RWPE1 (cell line): ENCODE data around the gene CD46.

Experiments
- CTCF ChIA-PET: fragments of 350-600 bp; sonication (Branson Sonifier 250); formaldehyde crosslinking; extraction: SDS; loops from one replicate; lab custom pipeline; 2021; lab: Yijun Ruan, JAX
- POLR2A ChIA-PET: fragments of 400-600 bp; formaldehyde crosslinking; extraction: SDS; loops from one replicate; lab custom pipeline; 2020; ENCODE audit warnings: antibody characterized with exemption; ENCODE audit not compliant: low non-redundant PET; lab: Yijun Ruan, JAX
- DNase-seq: peaks from one replicate; pipeline ENCODE4 v3.0.0; 2012; ENCODE audit warnings: low spot score
- H3K27ac ChIP-seq: fragments of 450-650 bp; 2 replicates; pipeline ENCODE4 v1.5.1; 2017
- CTCF ChIP-seq: fragments of 450-650 bp; conservative IDR thresholded peaks from 2 replicates; pipeline ENCODE4 v1.5.1; 2017; ENCODE audit warnings: low read depth, mild to moderate bottlenecking

CD46 gene

GRCh38 chr1:207826557-207827487, 75.0 kb downstream of the CD46 start:
- H3K27ac ChIP-seq: peak overlapping the region; percentile 49
- TF ChIP-seq CTCF: no peak
- CTCF ChIA-PET: interaction anchor here (0.6 to 3.6 kb wide), 5 partner anchors 12 to 199 kb away, joined by 3 to 30 read pairs (median 4); no protein-coding TSS in a partner anchor
- POLR2A ChIA-PET: no interaction called here
- DNase-seq: no peak

- POLR2A ChIA-PET: no interaction called here
Measured at GRCh38 chr1:207827488-207827830, 75.6 kb downstream of the CD46 start.

GRCh38 chr1:207828046-207828445, 76.2 kb downstream of the CD46 start:
- TF ChIP-seq CTCF: no peak
- H3K27ac ChIP-seq: no peak overlapping the region
- no peak for DNase-seq
- CTCF ChIA-PET: interaction anchor here (3.6 kb wide), 1 partner anchor 41 kb away, joined by 30 read pairs; no protein-coding TSS in a partner anchor
- POLR2A ChIA-PET: no interaction called here

More at GRCh38 chr1:207827488-207827830, 75.6 kb downstream of the CD46 start:
- DNase-seq: no peak
- no peak overlapping the region for H3K27ac ChIP-seq
- CTCF ChIA-PET: interaction anchor here (0.6 to 3.6 kb wide), 3 partner anchors 12 to 198 kb away, joined by 3 to 30 read pairs (median 3); no protein-coding TSS in a partner anchor
- no peak for TF ChIP-seq CTCF

GRCh38 chr1:207828485-207829158, 76.8 kb downstream of the CD46 start:
- no peak overlapping the region for H3K27ac ChIP-seq
- CTCF ChIA-PET: interaction anchor here (0.6 to 3.6 kb wide), 8 partner anchors 10 to 135 kb away, joined by 3 to 30 read pairs (median 4); no protein-coding TSS in a partner anchor
- peak; percentile 76 for DNase-seq
- POLR2A ChIA-PET: no interaction called here
- no peak; the same call in 1 of the 2 replicates for TF ChIP-seq CTCF

GRCh38 chr1:207829576-207829975, 77.7 kb downstream of the CD46 start:
- ChIA-PET CTCF (interaction anchor here (0.6 to 3.6 kb wide), 8 partner anchors 13 to 390 kb away, joined by 3 to 30 read pairs (median 4); no protein-coding TSS in a partner anchor), POLR2A (interaction anchor here (0.6 kb wide), 1 partner anchor 391 kb away, joined by 4 read pairs; no protein-coding TSS in a partner anchor)
- TF ChIP-seq CTCF: no peak
- no peak overlapping the region for H3K27ac ChIP-seq
- no peak for DNase-seq

GRCh38 chr1:207830788-207831187, 78.9 kb downstream of the CD46 start:
- no peak for TF ChIP-seq CTCF
- ChIA-PET POLR2A (no interaction called here), CTCF (interaction anchor here (1.0 kb wide), 1 partner anchor 10 kb away, joined by 4 read pairs; no protein-coding TSS in a partner anchor)
- no peak for DNase-seq
- no peak overlapping the region for H3K27ac ChIP-seq
